HG03095 (cell line): ENCODE results near the gene FSTL1.

Experiments
- ATAC-seq: cut with Tn5 transposase; IDR thresholded peaks from one replicate; pipeline ENCODE4 v1.9.1; 2021; ENCODE audit warnings: moderate library complexity; ENCODE audit not compliant: unreplicated experiment

The FSTL1 gene

DNA sequence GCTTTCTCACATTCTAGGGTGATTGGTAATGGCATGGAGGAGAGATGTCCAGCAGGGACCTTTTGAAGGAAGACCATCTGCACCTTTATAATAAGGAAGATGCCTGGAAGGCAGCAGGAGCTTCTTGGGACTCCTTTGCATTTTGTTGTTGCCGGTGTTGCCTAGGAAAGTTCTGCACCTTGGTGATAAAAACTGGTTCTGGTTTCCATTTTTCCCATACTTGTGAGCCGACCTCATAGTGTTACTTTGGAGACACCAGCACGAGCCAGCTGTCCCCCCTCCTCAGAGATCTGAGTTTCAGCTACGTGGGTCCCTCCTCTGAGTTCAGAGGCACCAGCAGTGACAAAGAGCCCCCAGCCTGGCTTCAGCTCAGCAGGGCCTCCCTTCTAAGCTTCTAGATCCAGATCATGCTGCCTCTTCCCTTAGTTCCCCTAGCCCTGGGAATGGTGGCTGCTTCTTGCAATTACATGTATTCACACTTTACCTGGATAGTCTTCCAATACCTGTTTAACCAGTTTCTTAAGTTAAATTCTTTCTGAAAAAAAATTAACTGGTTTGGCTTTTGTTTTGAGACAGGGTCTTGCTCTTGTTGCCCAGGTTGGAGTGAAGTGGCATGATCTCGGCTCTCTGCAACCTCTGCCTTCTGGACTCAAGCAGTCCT is 18.0 kb upstream of the FSTL1 start:
- no peak for ATAC-seq

DNA sequence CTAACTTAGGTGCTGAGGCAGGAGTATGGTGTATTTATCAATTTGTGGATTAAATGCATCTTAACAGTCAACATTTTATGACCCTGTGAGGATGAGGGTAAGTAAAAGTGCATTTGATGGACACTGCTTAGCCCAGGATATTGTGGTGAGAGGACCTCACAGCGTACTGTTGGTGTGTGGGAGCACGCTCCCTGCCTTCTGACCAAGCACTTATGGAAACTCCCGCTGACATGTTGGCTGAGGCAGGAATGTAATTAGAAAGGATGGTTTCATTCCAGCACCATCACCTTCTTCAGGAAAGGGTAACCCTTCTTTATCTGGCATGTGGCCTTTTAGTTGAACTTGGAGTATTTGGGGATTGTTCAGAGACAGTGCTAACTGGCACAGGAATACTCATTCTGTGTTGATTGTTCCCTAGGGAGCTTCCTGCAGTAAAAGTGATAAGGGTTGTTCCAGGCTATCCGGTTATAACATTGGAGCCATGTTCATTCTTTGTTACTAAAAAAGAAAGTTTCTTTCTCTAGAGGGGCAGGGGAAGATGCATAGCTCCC is 11.7 kb upstream of the FSTL1 start:
- ATAC-seq = no peak

DNA sequence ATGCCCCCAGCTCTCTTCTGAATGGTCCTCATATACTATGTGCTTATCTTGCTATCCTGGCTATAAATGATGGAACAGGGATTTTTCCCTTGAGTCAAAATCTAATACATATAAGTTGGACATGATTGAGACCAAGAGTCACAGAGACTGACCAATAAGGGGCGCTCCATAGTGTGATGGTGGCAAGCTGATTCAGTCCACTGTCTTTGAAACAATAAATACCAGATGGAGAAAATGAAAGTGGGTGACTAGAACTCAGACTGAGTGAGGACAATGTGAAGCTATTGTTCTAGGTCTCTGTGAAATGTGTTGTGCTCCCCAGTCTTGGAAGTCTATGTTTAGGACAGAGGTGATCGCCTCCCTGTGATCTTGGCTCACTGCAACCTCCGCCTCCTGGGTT is 10.6 kb upstream of the FSTL1 start:
- no peak for ATAC-seq

DNA sequence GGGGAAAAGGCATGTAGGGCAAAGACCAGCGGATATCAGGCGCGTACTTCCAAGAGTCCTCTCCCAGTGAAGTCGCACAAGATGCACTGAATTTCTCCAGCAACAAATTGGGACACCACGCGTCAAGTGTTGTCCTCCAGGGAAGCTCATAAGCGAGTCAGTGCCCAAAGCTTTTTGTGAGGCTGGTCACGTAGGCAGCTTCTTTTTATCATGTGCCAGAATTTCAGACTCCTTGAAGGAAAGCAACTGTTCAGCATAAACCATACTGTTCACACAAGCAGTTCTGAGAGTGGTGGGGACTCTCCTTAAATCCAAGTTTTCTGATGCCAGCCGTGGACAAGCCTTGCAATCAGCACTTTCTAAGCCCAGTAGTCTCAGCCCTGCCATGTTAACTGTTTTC is 10.1 kb upstream of the FSTL1 start:
- no peak for ATAC-seq

DNA sequence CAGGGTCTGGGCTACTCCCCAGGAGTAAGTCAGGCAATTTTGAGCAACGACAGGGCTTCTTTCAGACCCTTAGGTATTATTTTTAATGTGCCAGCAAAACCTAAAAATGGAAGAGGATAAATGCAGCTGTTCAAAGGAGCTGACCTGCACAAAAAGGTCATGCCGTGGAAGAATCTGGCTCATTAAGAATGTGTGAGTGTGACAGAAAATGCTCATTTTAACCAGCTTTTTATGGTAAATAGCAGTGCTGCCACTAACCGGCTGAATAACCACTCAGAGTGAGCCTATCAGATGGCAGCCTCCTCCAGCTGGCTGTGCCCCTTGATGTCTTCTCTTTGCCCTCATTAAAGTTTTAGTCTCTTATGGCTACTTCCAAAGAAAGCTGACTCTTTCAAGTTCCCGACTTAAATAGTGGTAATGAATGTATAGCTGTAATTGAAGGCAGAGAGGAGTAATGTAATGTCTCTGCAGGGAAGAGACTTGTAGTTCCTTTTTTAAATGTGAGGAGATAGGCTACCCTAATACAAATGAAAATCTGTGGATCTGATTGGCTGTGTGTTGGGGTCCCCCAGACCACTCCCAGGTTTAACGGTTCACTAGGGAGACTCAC is 9.5 kb upstream of the FSTL1 start:
- ATAC-seq = no peak

DNA sequence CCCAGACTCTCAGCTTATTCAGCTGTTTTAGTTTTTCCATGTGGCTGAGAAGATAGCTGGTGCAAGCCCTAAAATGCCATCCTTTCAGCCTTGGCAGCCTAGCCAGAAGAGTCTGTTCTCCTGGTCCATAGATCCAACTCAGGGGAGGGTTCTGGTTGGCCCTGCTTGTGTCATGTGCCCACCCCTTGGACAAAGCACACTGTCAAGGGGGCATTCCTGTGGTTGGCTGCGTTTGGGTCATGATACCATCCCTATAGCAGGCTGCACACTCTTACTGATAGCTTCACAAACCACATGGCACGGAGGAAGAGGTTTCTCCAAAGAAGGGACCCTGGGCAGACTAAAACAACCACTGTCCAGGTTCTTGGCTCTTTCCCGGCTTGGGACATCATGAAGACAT is 8.4 kb upstream of the FSTL1 start:
- no peak for ATAC-seq

DNA sequence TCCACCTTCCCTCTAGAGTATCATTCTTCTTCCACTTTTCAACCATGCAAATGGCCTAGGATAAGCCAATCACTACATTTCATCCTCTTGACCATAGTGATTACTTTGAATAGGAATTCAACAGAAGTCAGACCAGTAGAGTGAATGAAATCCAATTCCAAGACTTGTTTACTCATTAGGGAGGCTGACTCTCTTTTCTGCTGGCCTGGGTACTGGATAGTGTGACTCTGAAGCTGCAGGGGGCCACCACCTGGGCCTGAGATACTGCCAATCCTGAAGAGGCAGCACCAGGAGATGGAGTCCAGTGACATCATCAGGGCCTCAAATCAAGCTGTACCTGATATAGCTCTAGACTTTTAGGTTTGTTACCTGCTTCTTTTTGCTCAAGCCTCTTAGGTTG is 7.0 kb upstream of the FSTL1 start:
- no peak for ATAC-seq

DNA sequence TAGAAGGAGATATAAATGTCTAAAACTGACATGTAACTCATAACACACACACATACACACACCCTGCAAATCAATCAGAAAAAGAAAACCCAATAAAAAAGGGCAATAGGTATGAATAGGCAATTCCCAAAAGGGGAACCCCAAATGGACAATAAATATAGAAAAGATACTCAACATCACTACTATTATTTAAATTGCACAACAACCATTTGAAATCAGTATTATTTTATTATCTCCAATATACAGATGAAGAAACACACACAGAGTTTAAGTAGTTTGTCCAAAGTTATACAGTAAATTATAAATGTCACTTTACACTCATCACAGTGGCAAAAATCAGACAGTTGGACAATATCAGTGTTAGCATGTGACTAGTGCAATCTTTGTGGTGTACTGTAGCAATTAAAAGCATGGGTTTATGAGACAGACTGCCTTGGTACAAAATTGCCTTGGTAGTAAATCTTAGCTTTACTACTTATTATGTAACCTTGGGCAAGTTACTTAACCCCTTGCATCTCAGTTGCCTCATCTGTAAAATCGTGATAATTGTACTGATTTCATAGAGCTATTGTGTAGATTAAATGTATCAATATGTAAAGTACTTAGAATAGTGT is 3.4 kb upstream of the FSTL1 start:
- ATAC-seq = no peak

DNA sequence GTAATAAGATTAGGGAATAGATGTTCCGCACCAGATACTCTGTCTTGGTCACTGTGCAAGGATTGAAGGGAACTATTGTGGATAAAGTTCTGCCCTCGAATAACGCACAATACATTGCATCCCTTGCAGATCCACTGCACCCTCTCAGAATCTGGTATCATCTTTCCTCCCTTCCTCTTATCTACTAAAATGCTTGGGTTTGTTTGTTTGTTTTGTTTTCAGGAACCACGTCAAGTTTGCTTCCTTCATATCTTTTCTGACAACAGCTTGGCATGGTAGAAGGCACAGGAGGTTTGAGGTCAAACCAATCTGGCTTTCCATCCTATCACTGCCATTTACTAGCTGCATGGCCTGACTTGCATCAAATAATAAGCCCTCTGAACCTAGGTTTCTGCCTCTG is 2.0 kb upstream of the FSTL1 start:
- ATAC-seq = no peak

DNA sequence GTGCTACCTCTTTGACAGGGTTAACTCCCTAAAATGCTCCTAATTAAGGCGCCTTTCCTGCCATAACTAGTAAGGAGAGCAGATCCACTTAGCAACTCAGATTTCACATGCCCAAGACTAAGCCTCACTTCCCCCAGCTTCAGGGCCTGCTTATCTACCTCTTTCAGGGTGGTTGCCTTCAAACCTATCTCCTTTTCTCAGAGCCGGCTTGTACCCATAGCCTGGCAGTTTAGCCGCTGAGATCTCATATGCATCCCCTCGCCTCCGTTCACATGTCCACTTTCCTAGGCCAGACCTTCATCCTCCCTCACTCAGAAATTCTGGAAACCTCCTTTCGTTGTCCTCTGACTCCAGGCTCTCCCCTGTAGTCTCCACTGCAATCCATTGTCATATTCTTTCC is 1.0 kb upstream of the FSTL1 start:
- no peak for ATAC-seq

DNA sequence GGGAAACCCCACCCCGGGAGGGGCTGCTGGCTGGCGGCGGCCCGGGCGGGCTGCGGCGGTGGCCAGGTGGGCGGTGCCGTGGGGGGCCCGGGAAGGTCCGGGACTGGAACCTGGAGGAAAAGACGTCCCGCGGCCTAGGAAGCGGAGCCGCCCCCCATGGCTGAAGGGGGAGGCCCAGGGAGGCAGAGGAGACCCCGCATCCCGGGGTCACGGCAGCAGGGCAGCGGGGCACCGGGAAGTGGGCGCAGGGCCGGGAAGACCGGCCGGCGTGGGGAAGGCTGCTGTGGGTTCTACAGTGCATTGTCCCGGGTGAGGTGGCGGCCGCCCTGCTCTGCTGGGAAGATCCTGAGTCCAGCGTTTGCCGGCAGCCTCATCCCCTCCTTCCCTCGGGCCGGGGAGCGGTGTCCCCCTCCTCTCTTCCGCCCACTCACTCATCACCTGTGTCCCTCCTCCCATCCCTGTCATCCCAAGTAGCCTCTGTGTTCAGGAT is 525 bp upstream of the FSTL1 start:
- no peak for ATAC-seq

DNA sequence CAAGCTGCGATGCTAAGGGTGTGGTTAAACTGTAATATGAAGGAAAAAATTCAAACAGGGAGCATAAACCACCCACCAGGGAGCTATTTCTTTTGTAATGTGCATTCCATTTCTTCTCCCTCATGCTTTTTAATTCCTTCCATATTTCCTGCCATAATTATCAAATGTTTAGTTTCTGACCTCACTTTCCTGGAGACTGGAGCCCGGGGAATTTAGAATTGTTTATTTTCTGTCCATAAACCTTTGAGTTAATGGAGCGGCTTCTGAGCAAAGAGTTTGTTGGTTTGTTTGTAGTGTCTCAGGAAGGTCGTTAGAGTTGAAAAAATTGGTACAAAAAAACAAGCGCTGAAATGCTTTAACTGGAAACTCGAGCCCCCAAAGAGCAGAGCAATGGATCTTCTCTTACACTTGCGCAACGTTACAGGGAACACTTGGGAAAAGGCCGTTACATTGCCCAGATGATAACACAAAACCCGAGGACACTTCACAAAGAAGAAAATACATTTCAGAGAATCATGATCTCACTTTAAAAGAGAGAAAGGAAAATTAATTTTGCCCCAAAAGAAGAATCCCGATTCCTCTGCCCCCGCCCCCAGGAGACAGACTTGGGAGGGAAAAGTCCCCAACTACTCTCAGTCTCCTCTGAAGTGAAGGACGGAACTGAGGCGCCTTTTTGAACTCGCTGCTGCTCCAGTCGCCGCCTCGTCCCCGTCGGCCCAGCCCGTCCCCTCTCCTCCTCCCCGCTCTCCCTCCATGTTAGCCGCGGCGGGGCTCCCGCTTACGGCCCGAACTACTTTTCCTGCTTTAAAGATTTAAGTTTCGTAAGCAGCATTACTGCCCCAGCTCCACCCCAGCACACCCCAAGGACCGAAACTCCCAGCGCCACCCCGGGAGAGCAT is 842 bp downstream of the FSTL1 start:
- ATAC-seq = no peak

DNA sequence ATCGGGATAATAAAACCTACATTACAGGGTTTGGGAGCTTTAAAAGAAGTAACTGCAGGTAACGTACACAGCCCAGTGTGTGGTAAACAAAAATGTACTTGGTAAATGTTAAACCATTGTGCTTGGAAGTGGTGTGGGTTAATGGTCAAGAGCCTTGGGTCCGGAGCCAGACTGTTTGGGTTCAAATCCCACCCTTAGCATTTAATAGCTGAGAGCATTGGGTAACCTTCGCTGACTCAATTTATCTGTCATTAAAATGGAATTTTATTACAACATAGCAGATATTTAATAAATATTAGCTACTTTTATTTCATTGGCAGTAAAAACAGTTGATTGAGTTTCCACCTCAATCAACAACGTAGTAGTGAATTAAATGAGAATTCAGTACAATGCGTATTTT is 1.5 kb downstream of the FSTL1 start:
- no peak for ATAC-seq

DNA sequence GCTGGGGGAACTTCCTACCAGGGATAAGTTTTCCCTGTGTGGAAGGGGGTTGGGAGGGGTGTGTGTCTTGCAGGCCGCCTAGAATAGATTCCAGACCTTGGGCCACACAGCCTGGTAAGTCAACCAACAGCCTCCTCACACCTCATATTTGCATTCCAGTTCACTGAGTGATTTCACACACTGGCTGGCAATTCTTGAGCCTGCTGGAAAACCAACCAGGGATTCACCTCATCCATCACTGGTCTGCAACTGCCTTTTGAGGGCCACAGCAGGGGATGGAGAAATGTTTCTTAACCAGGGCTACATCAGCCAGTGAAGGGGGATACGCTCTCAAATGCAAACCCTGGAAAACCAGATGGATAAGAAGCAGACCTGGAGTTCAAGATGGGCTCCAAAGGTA is 2.0 kb downstream of the FSTL1 start:
- ATAC-seq = no peak

DNA sequence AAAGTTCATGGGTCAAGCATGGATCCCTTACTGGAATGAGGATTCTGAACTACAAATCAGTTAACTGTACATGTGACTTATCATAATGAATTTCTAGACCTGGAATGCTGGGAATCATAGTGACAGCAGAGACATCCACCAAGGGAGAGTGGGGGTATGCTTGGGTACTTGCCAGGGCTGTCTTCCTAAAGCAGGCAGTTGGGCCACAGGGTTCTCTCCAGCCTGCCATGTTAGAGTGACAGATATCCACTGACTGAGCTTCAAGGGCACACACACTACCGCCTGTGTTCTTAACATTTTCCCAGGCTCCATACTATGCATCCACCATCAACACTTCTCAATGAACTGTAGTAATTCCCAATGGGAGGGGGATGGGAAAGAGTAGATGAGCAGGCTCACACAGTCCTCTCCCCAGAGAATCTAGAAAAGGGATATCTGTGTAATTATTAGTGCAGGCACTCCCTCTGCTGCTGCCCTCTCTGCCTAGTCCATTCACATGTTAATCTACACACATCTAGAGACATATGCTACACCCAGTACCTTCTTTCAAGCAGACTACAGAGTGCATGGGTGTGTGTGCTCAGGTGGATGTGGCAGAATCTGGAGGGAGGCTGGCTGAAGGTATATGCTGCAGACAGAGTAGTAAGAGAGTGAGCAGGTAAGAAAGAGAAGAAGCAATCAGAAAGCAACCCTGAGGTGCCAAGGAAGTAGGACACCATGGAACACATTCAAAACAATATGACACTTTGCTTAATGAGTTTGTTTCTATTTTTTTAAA is 3.7 kb downstream of the FSTL1 start:
- no peak for ATAC-seq

DNA sequence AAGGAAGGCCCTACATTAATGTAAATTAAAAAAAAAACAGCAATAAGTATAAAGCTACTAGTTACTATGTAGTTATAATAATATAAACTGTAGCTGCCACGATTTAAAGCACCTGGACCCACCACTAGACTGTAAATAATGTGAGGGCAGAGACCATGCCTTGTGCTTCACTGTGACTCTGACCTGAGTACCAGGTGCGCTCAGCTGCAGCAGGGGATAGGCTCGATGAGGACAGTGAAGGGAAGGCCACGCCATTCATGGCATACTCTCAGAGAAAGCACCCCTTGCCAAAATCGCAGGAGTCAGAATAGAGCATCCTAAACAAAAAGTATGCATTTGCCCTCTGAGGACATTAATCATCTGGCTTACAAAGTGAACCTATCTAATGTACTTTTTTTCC is 5.1 kb downstream of the FSTL1 start:
- ATAC-seq = no peak

DNA sequence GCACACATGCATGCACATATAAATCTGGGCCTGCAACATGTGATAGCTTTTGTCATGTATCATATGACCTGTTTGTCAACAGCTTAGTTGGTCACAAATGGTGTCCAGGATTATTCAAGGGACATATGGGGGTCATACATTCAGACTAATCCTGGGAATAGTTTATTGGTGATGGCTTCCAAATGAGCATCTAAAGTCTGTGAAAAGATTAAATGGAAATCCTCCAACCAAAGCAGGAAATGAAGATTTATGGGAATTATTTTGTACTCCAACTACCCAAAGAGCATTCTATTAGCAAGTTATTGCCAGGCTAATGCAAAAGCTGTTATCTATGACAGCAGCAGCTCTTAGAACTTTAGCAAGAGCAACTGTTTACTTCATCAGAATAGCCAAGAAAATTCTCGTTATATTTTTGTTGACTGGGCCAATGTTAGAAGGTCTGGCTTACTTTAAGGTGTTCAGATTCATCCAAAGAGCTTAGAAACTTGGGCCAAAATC is 7.1 kb downstream of the FSTL1 start:
- ATAC-seq = no peak

DNA sequence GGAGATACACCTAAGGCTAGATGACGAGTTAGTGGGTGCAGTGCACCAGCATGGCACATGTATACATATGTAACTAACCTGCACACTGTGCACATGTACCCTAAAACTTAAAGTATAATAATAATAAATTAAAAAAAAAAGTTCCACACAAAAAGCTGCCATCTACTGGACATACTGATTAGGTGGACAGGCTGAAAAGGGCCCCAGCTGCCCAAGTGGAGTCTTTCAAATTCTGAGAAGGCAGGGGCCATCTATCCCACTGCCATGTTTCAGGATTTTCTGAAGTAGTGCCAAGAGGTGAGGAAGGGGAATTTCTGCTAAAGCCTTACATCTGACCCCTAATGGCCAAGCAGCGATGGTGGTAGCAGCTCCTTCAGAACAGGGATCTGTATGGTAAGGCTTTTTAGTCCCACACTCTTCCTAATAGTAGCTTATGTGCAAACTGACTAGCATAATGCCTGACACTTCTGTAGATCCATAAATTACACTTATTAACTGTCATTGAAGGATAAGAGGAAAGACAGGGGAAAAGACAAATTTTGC is 7.7 kb downstream of the FSTL1 start:
- ATAC-seq = no peak

DNA sequence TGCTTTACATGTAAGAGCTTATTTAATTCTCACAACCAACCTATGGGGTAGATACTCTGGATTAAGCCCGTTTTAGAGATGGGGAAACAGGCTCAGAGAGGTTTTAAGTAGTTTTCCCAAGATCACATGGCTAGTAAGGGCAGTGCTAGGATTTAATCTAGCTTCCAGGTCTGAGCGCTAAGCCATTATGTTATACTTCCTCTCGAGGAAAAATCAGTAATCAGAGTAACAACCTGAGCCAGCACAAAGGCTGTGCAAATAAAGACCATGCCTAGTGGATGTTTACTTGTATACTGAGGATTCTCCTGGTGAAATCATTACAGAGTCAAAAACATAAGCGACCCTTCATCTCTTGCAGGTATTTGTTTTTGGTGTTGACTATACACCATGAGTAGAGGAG is 9.0 kb downstream of the FSTL1 start:
- ATAC-seq = no peak

DNA sequence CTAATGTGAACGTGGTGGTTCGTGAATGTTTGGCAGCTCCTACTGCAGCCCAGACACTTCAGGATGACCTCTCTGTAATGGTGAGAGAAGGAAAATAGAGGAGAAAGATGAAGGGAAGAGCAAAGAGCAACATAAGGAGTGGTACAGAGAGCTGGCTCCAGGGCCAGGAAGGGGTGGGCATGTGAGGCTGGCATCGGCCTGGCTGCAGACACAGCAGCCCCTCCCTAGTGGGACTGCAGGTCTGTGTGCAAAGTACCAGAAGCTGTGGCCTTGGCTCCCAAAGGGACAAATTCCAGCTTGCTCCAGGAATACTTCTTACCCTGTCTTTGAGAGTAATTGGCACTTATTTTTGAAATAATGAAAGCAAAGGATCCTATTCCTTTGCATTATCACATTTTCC is 10.0 kb downstream of the FSTL1 start:
- no peak for ATAC-seq
